ENCODE data around the gene PTX3. TPM values are rescaled to one million over a fixed set of nuclear protein-coding genes. Genes with fewer than 3 reads are reported as not detected.
A peak's percentile ranks its signal among the peaks of the same experiment; 100 is the strongest.

Gene PTX3
- 22.5 and 47.0 TPM in 2 replicates for total RNA-seq

- DNase-seq (ENCODE audit: low read depth), result peak; percentile 91
- H3K4me3 ChIP-seq (ENCODE audit: low read depth, low read length), result peak within 1 kb of the TSS; percentile 62
- no peak for TF ChIP-seq CTCF (IDR thresholded peaks at IDR 0.05; ENCODE audit: insufficient read depth, low read depth, low read length)
These were observed at the start of gene PTX3 for GRCh38 chr3:157436583-157437291. Gene PTX3 (plus strand): TSS chr3:157436850. CDS start chr3:157436934, 84 bp downstream.

GRCh38 chr3:157387708-157388435, 48.8 kb upstream of the PTX3 start:
- TF ChIP-seq CTCF (IDR thresholded peaks at IDR 0.05; ENCODE audit: insufficient read depth, low read depth, low read length), result no peak
- H3K4me3 ChIP-seq (ENCODE audit: low read depth, low read length), result no peak overlapping the region
- peak; percentile 7 for DNase-seq (ENCODE audit: low read depth)

GRCh38 chr3:157388976-157389375, 47.7 kb upstream of the PTX3 start:
- H3K4me3 ChIP-seq (ENCODE audit: low read depth, low read length), result no peak overlapping the region
- DNase-seq (ENCODE audit: low read depth), result no peak
- no peak for TF ChIP-seq CTCF (IDR thresholded peaks at IDR 0.05; ENCODE audit: insufficient read depth, low read depth, low read length)

DNA sequence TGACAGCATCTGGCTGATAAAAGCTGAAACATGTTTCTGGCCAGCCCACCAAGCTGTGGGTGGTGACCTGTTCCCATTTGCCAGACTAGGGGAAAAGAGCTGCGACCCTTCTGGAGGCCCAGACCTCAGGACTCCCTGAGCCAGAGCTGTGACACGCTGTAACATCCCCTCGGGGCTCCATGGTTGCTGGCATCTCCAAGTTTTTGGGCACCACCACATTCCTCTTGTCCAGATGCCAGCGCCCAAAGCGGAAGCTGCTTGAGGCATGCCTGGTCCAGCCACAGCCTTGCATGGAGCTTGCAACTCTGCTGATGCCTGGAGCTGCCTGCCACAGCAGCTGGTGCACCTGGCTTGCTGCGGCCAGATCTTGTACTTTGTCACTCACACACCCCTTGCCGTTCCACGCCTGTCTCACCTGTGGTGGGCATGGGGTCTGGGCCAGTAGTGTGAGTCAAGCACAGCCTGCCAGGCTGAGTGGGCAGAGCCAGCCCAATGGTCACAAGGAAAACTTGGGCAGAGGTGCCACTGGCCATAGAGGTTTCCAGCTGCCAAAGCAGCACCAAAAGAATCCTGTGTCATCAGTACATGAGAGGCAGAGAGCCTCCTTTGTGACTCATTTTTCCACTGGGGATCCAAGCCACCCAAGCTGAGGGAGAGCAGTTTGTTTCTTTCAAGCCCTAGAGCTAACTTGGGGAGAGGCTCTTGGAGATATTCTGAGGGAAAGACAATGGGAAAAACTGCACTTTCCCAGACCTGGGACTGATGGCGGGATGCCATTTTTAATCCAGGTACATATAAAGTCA, 45.7 kb upstream of the PTX3 start:
- DNase-seq (ENCODE audit: low read depth), result no peak
- H3K4me3 ChIP-seq (ENCODE audit: low read depth, low read length), result no peak overlapping the region
- TF ChIP-seq CTCF (IDR thresholded peaks at IDR 0.05; ENCODE audit: insufficient read depth, low read depth, low read length), result no peak

GRCh38 chr3:157392104-157392503, 44.5 kb upstream of the PTX3 start:
- DNase-seq (ENCODE audit: low read depth), result no peak
- TF ChIP-seq CTCF (IDR thresholded peaks at IDR 0.05; ENCODE audit: insufficient read depth, low read depth, low read length), result no peak
- no peak overlapping the region for H3K4me3 ChIP-seq (ENCODE audit: low read depth, low read length)

- no peak for TF ChIP-seq CTCF (IDR thresholded peaks at IDR 0.05; ENCODE audit: insufficient read depth, low read depth, low read length)
- no peak for DNase-seq (ENCODE audit: low read depth)
- H3K4me3 ChIP-seq (ENCODE audit: low read depth, low read length), result no peak overlapping the region
These were observed 43.5 kb upstream of the PTX3 start for GRCh38 chr3:157393113-157393512.
